ENCODE results near the gene TMCC2. TPM values are rescaled to one million over a fixed set of nuclear protein-coding genes. Genes with fewer than 3 reads are reported as not detected.
"Not testable (repeated sequence)": the region's sequence is repeated elsewhere in the genome, so short reads cannot be mapped to it uniquely, and the experiment has no call there.

TMCC2 gene
- total and polyA plus RNA-seq, 9 donors: 6.1 to 13.4 (median 10.7) TPM

DNA sequence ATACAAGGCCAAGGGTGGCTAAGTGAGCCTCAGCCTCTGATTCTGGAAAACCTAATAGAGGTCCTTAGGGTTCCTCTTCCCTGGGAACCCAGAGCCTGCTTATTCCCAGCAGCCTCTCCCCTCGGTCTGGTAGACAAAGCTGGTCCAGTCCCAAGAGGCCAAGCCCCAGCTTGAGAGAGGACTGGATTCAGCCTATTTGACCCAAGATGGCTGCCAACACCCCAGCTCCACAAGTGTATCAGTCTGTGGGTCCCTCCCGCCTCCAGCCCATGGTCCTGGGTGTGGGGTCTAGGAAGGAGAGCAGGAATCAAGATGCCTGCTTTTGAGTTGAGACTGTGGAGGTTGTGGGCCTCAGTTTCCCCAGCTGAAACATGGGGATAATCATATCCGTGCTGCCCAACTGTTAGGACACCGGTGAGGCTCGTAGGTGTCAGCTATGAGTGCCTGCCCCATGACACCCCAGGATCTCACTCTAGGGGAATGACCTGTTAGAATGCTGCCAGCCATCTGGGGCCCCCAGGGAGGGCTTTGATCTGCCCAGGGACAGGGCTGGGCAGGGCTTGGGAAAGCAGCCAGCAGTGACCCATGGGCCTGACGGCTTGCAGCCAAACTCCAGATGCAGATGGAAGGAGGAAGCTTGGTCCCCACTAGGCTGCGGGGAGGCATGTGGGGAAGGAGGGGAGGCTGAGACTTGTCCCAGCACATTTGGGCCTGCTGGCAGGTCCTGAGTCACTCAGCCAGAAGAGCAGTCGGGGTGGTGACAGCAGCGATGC, 48.4 kb downstream of the TMCC2 start:
- Histone ChIP-seq H3K4me1 (ENCODE audit: control insufficient read depth, insufficient read depth, low read length) (peaks cover 9% of the 10 kb centered on the region), H3K9me3 (replicated peaks; ENCODE audit: control insufficient read depth, low read depth, low read length) (no peaks in the 10 kb centered on the region), H3K4me3 (ENCODE audit: low read length) (no peak overlapping the region), H3K27me3 (ENCODE audit: control insufficient read depth, insufficient read depth, low read length) (no peaks in the 10 kb centered on the region), H3K36me3 (ENCODE audit: control insufficient read depth, insufficient read depth, low read length) (peaks cover 18% of the 10 kb centered on the region), H3K27ac (ENCODE audit: low read length) (no peak overlapping the region)
- DNase-seq: no peak
- 67% methylated on average over 8 of the region's 9 CpGs for WGBS (ENCODE audit: insufficient coverage)

GRCh38 chr1:205276689-205277065, 48.9 kb downstream of the TMCC2 start:
- DNase-seq: no peak
- no peaks in the 10 kb centered on the region for H3K27me3 ChIP-seq (ENCODE audit: control insufficient read depth, insufficient read depth, low read length)
- 71% methylated on average over 6 of the region's 8 CpGs for WGBS (ENCODE audit: insufficient coverage)
- peaks cover 13% of the 10 kb centered on the region for H3K36me3 ChIP-seq (ENCODE audit: control insufficient read depth, insufficient read depth, low read length)
- no peak overlapping the region for H3K4me3 ChIP-seq (ENCODE audit: low read length)
- no peaks in the 10 kb centered on the region for H3K9me3 ChIP-seq (replicated peaks; ENCODE audit: control insufficient read depth, low read depth, low read length)
- H3K4me1 ChIP-seq (ENCODE audit: control insufficient read depth, insufficient read depth, low read length): peaks cover 3% of the 10 kb centered on the region
- no peak overlapping the region for H3K27ac ChIP-seq (ENCODE audit: low read length)

GRCh38 chr1:205279986-205280385, 52.2 kb downstream of the TMCC2 start:
- no peak for DNase-seq
- 63% methylated on average over 2 of the region's 3 CpGs for WGBS (ENCODE audit: insufficient coverage)
- H3K36me3 ChIP-seq (ENCODE audit: control insufficient read depth, insufficient read depth, low read length): no peaks in the 10 kb centered on the region

GRCh38 chr1:205280666-205281395, 53.1 kb downstream of the TMCC2 start:
- 100% methylated on average over 4 of the region's 10 CpGs for WGBS (ENCODE audit: insufficient coverage)
- H3K27ac ChIP-seq (ENCODE audit: low read length); H3K27me3 ChIP-seq (ENCODE audit: control insufficient read depth, insufficient read depth, low read length); H3K4me3 ChIP-seq (ENCODE audit: low read length); H3K36me3 ChIP-seq (ENCODE audit: control insufficient read depth, insufficient read depth, low read length); H3K9me3 ChIP-seq (replicated peaks; ENCODE audit: control insufficient read depth, low read depth, low read length); DNase-seq: not testable (repeated sequence)
- peaks cover 17% of the 10 kb centered on the region for H3K4me1 ChIP-seq (ENCODE audit: control insufficient read depth, insufficient read depth, low read length)

More at GRCh38 chr1:205279986-205280385, 52.2 kb downstream of the TMCC2 start:
- H3K27me3 ChIP-seq (ENCODE audit: control insufficient read depth, insufficient read depth, low read length): no peaks in the 10 kb centered on the region
- no peak overlapping the region for H3K4me3 ChIP-seq (ENCODE audit: low read length)
- H3K27ac ChIP-seq (ENCODE audit: low read length): no peak overlapping the region
- H3K4me1 ChIP-seq (ENCODE audit: control insufficient read depth, insufficient read depth, low read length): peaks cover 10% of the 10 kb centered on the region
- H3K9me3 ChIP-seq (replicated peaks; ENCODE audit: control insufficient read depth, low read depth, low read length): no peaks in the 10 kb centered on the region

DNA sequence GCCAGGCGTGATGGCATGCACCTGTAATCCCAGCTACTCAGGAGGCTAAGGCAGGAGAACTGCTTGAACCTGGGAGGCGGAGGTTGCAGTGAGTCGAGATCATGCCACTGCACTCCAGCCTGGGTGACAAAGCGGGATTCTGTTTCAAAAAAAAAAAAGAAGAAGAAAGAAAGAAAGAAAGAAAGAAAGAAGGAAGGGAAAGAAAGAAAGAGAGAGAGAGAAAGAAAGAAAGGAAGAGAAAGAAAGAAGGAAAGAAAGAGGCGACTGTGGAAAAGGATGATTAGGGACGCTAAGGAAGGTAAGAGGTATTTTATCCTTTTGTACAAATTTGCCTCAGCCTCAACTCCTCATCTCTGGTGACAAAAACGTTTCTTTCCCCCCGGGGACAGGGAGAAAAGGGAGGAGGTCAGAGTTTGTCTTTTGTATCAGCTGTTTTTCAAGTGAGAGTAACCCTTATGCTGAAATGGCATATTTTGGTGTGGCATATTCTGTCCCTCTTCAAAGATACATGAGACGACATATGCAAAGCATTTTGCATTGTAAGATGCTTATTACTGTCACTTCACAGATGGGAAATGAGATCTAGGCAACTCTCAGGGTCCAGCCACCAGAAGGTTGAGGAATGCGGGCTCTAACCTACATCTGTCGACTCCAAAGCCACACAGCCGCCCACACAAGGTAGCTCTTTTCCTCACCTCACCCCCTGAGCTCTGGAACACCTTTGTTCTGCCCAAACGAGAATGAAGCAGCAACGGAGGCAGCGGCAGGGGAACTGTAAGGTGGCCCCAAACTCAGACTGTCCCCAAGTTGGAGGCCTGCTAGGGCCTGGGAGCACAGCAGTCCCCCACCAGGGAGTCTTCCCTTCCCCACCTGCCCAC, 55.8 kb downstream of the TMCC2 start:
- H3K9me3 ChIP-seq (replicated peaks; ENCODE audit: control insufficient read depth, low read depth, low read length): no peaks in the 10 kb centered on the region
- H3K4me3 ChIP-seq (ENCODE audit: low read length): no peak overlapping the region
- H3K36me3 ChIP-seq (ENCODE audit: control insufficient read depth, insufficient read depth, low read length): no peaks in the 10 kb centered on the region
- no peaks in the 10 kb centered on the region for H3K27me3 ChIP-seq (ENCODE audit: control insufficient read depth, insufficient read depth, low read length)
- no peak for DNase-seq
- no peak overlapping the region for H3K27ac ChIP-seq (ENCODE audit: low read length)
- 71% methylated on average over 9 of the region's 15 CpGs for WGBS (ENCODE audit: insufficient coverage)
- H3K4me1 ChIP-seq (ENCODE audit: control insufficient read depth, insufficient read depth, low read length): peaks cover 36% of the 10 kb centered on the region

DNA sequence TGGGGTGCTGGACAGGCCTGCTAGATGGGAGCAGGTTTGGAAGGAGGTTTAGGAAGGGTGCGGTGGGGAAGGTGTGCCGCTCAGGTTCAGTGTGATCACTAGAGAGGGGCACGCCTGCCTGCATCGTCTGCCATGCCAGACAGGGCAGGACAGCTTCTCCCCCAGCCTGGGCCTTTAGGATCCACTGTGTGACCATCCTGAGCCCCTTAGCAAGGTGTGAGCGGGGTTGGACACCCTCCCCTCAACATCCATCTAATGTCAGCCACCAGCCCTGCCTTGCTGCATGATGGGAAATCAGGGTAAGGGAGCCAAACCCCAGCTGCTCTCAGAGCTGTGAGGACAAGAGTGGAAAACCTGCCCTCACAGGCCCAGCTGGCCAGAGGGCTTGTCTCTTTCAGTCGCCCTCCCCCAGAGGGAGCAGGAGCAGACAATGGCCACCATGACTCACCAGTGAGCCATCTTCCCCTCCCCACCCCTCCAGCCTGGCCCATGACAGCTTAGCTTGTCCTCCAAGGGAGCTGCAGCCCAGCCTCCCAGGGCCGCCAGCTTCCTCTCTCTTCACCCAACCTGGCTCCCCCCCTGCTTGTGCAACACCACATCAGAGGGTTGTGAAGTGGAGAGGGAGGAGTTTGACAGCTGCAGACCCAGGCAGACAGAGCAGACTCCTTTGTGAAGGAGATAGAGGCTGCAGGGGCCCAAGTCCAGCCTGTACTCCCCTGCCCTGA, 56.8 kb downstream of the TMCC2 start:
- peaks cover 37% of the 10 kb centered on the region for H3K4me1 ChIP-seq (ENCODE audit: control insufficient read depth, insufficient read depth, low read length)
- no peak overlapping the region for H3K4me3 ChIP-seq (ENCODE audit: low read length)
- no peaks in the 10 kb centered on the region for H3K9me3 ChIP-seq (replicated peaks; ENCODE audit: control insufficient read depth, low read depth, low read length)
- H3K27me3 ChIP-seq (ENCODE audit: control insufficient read depth, insufficient read depth, low read length): no peaks in the 10 kb centered on the region
- peak overlapping the region; percentile 29 for H3K27ac ChIP-seq (ENCODE audit: low read length)
- 73% methylated on average over 4 of the region's 7 CpGs for WGBS (ENCODE audit: insufficient coverage)
- no peaks in the 10 kb centered on the region for H3K36me3 ChIP-seq (ENCODE audit: control insufficient read depth, insufficient read depth, low read length)
- DNase-seq: peak; percentile 76

DNA sequence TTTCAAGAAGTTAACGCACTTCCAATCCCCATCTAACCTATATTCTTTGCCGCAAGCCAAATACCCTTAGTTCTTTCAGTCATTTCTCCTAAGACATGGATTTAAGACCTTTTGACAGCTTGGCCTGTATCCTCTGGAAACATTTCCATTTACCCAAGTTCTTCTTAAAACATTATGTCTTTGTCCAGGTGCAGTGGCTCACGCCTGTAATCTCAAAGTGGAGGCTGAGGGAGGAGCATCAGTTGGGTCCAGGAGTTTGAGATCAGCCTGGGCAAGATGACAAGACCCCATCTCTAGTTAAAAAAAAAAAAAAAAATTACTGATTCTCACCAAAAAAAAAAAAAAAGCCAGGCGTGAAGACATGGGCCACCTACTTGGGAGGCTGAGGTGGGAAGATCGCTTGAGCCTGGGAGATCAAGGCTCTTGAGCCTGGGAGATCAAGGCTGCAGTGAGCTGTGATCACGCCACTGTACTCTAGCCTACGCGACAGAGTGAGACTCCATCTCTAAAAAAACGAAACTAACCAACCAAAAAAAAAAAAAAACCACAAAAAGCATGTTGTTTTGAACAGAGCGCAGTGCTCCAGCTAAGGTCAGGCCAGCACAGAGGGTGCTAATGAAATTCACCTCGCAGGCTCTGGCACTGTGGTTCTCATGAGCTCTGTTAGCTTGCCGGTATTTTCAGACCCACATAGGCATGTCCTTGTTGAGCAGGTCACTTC, 57.8 kb downstream of the TMCC2 start:
- Histone ChIP-seq H3K36me3 (ENCODE audit: control insufficient read depth, insufficient read depth, low read length) (no peaks in the 10 kb centered on the region), H3K27me3 (ENCODE audit: control insufficient read depth, insufficient read depth, low read length) (no peaks in the 10 kb centered on the region), H3K4me3 (ENCODE audit: low read length) (no peak overlapping the region), H3K9me3 (replicated peaks; ENCODE audit: control insufficient read depth, low read depth, low read length) (no peaks in the 10 kb centered on the region), H3K27ac (ENCODE audit: low read length) (peak overlapping the region; percentile 29), H3K4me1 (ENCODE audit: control insufficient read depth, insufficient read depth, low read length) (peaks cover 37% of the 10 kb centered on the region)
- 33% methylated on average over 6 of the region's 12 CpGs for WGBS (ENCODE audit: insufficient coverage)
- no peak for DNase-seq

DNA sequence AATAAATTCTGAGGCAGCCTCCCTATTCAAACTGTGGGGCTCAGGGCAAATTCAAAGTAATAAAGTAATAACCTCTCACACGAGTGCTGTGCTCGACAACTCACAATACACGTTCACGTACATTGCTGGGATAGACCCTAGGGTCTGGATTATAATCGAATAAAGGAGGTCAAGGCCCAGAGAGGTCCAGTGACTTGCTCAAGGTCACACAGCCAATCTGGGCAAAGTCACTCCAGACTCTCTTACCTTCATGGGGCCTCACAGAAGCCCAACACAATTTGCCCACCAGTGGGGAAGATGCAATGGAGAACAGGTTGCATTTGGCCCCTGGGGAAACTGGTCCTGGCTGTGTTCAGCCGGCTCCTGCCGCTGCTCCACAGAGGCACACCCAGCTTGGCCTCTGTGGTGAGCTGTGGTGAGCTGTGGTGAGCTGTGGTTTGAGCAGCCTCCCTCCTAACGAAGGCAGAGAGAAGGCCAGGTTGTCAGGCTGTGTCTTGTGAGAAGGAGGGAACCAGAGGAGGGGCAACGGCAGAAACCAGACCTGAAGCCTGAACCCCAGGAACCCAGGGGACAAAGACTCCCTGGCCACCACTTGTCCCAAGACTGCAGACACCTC, 58.7 kb downstream of the TMCC2 start:
- H3K27me3 ChIP-seq (ENCODE audit: control insufficient read depth, insufficient read depth, low read length): no peaks in the 10 kb centered on the region
- H3K9me3 ChIP-seq (replicated peaks; ENCODE audit: control insufficient read depth, low read depth, low read length): no peaks in the 10 kb centered on the region
- no peak overlapping the region for H3K27ac ChIP-seq (ENCODE audit: low read length)
- H3K4me1 ChIP-seq (ENCODE audit: control insufficient read depth, insufficient read depth, low read length): peaks cover 37% of the 10 kb centered on the region
- DNase-seq: no peak
- no peaks in the 10 kb centered on the region for H3K36me3 ChIP-seq (ENCODE audit: control insufficient read depth, insufficient read depth, low read length)
- no peak overlapping the region for H3K4me3 ChIP-seq (ENCODE audit: low read length)
- WGBS (ENCODE audit: insufficient coverage): 72% methylated on average over 5 of the region's 9 CpGs

DNA sequence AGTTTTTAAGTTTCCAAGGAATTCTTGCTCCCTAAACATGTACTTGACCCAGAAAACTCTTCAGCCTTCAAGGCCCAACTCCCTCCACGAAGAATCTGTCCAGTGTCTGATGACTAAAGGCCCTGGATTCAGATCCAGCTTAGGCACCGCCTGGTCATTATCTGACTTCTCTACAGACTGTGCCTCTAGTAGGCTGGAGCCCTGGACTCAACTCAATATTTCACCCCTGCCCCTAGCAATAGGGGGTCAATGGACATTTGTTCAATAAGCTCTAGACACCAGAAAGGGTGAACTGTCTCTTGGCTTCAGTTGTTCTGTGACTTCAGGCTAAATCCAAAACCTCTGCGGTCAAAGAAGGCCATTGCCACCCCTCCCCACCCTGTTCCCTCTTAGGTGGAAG, 59.3 kb downstream of the TMCC2 start:
- H3K4me1 ChIP-seq (ENCODE audit: control insufficient read depth, insufficient read depth, low read length): peaks cover 37% of the 10 kb centered on the region
- no peak for DNase-seq
- no peaks in the 10 kb centered on the region for H3K9me3 ChIP-seq (replicated peaks; ENCODE audit: control insufficient read depth, low read depth, low read length)
- H3K27me3 ChIP-seq (ENCODE audit: control insufficient read depth, insufficient read depth, low read length): no peaks in the 10 kb centered on the region
- no peak overlapping the region for H3K27ac ChIP-seq (ENCODE audit: low read length)
- H3K4me3 ChIP-seq (ENCODE audit: low read length): no peak overlapping the region
- WGBS (ENCODE audit: insufficient coverage): 63% methylated on average over 1 of the region's 3 CpGs
- H3K36me3 ChIP-seq (ENCODE audit: control insufficient read depth, insufficient read depth, low read length): no peaks in the 10 kb centered on the region

Measured in muscle of leg (tissue), 11 donors.